Right lobe of liver (tissue), 4 donors: ENCODE measurements around the gene PRDM15.

Source experiments
- POLR2A ChIP-seq: fragments of 450-650 bp; IDR thresholded peaks from one replicate; pipeline ENCODE4 v1.6.1; 2017; ENCODE audit warnings: antibody characterized with exemption, mild to moderate bottlenecking
- TF ChIP-seq, protein P1 (sequence below), 4 donors: fragments of 200-600 bp in 3 of 4; fragments of 450-650 bp in 1 of 4; IDR thresholded peaks; one replicate each; pipeline versions ENCODE4 v1.5.1 to v1.8.0; 2016 to 2022; ENCODE audit warnings: antibody characterized with exemption in 4 of 4, mild to moderate bottlenecking in 2 of 4
- donor health status: DM: no; HTN: no; CAD: no.
- donor health status: DM: no; HTN: no; CAD: no.
- donor health status: DM: no; HTN: yes; CAD: no.

DNA sequence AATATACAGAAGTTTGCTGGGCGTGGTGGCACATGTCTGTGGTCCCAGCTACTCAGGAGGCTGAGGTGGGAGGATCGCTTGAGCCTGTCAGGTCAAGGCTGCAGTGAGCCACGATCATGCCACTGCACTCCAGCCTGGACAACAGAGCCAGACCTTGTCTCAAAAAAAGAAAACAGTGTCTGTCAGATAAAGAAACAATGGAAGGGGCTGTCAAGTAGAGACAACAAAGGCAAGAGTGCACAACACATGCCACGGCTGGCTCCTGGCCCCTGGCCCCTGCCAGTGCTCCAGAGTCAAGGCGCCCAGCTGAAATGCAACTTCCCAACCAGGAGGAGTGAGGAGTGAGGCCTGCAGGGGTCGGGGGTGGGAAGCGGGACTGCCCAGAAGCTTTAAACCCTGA, 32.6 kb downstream of the PRDM15 start:
- TF ChIP-seq, protein P1, sequence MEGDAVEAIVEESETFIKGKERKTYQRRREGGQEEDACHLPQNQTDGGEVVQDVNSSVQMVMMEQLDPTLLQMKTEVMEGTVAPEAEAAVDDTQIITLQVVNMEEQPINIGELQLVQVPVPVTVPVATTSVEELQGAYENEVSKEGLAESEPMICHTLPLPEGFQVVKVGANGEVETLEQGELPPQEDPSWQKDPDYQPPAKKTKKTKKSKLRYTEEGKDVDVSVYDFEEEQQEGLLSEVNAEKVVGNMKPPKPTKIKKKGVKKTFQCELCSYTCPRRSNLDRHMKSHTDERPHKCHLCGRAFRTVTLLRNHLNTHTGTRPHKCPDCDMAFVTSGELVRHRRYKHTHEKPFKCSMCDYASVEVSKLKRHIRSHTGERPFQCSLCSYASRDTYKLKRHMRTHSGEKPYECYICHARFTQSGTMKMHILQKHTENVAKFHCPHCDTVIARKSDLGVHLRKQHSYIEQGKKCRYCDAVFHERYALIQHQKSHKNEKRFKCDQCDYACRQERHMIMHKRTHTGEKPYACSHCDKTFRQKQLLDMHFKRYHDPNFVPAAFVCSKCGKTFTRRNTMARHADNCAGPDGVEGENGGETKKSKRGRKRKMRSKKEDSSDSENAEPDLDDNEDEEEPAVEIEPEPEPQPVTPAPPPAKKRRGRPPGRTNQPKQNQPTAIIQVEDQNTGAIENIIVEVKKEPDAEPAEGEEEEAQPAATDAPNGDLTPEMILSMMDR (IDR thresholded peaks at IDR 0.05) = no peak
- no peak for TF ChIP-seq POLR2A
